Mucosa of descending colon (tissue), 3 donors: ENCODE data around the gene AATF. TPM values are rescaled to one million over a fixed set of nuclear protein-coding genes. Genes with fewer than 3 reads are reported as not detected.

Source experiments
- ATAC-seq: fragments of 200-7000 bp; cut with Tn5 transposase; one replicate; pipeline ENCODE4 v1.9.1; 2020; ENCODE audit warnings: mild to moderate bottlenecking, moderate library complexity
- DNase-seq, 3 donors: peaks; one replicate each; pipeline ENCODE4 v3.0.0-alpha.2; 2020
- H3K36me3 ChIP-seq: fragments of 200-600 bp; one replicate; pipeline ENCODE4 v1.8.0; 2021; ENCODE audit warnings: low read depth, mild to moderate bottlenecking
- H3K4me1 ChIP-seq: fragments of 200-600 bp; one replicate; pipeline ENCODE4 v1.8.0; 2021; ENCODE audit warnings: low read depth, mild to moderate bottlenecking
- H3K4me3 ChIP-seq: fragments of 200-600 bp; one replicate; pipeline ENCODE4 v1.8.0; 2021; ENCODE audit warnings: mild to moderate bottlenecking
- H3K9me3 ChIP-seq: fragments of 200-600 bp; one replicate; pipeline ENCODE4 v1.8.0; 2021; ENCODE audit warnings: mild to moderate bottlenecking
- CTCF ChIP-seq: fragments of 200-600 bp; IDR thresholded peaks from one replicate; pipeline ENCODE4 v1.8.0; 2022; ENCODE audit warnings: antibody characterized with exemption, mild to moderate bottlenecking
- intact Hi-C, 2 donors: fragments of 100-400 bp; cut with DNase I in 1 of 2; cut with micrococcal nuclease in 1 of 2; formaldehyde crosslinking; loops; one replicate each; pipeline versions ENCODE4 v1.11.0 to v1.11.1; 2022; cut with DNase I, micrococcal nuclease
- total RNA-seq, 3 donors: library from RNA; stranded (reverse); fragmentation: NEBNext Ultra II Directional in 2 of 3; extraction: Animal tissue kit (Norgen Biotek cat#: 25700) in 2 of 3; gene quantifications; one replicate each; pipeline versions ENCODE4 v1.2.1 to v1.2.4, GENCODE V29; 2021 to 2023
- donor health status: DM: no; HTN: no; CAD: no; lungs with moderate emphysema.
- donor health status: DM: no; HTN: no; CAD: no.
- donor health status: DM: no; HTN: yes; CAD: no.

AATF gene
- total RNA-seq, 3 donors from 2014 or later = 35.6 to 47.2 (median 37.9) TPM

GRCh38 chr17:36950027-36950426 lies 1.3 kb downstream of the AATF start:
- Histone ChIP-seq H3K9me3 (no peaks in the 10 kb centered on the region), H3K4me1 (peaks cover 8% of the 10 kb centered on the region), H3K36me3 (no peaks in the 10 kb centered on the region), H3K4me3 (no peak overlapping the region)
- no peak for DNase-seq
- no peak for ATAC-seq
- no peak for TF ChIP-seq CTCF
- intact Hi-C loops = no loop called here

GRCh38 chr17:36951084-36951789 lies 2.5 kb downstream of the AATF start:
- intact Hi-C loops = no loop called here
- ATAC-seq (no peak), DNase-seq (no peak)
- Histone ChIP-seq H3K4me3 (no peak overlapping the region), H3K9me3 (no peaks in the 10 kb centered on the region), H3K4me1 (peaks cover 8% of the 10 kb centered on the region), H3K36me3 (no peaks in the 10 kb centered on the region)
- TF ChIP-seq CTCF = no peak

- TF ChIP-seq CTCF = no peak
- no peaks in the 10 kb centered on the region for H3K9me3 ChIP-seq
- no peaks in the 10 kb centered on the region for H3K36me3 ChIP-seq
- ATAC-seq = no peak
- no peak overlapping the region for H3K4me3 ChIP-seq
- intact Hi-C loops = no loop called here
- DNase-seq = no peak
- H3K4me1 ChIP-seq = no peaks in the 10 kb centered on the region
Observed at GRCh38 chr17:36971508-36971907, 22.8 kb downstream of the AATF start.

- Histone ChIP-seq H3K36me3 (no peaks in the 10 kb centered on the region), H3K4me1 (no peaks in the 10 kb centered on the region), H3K9me3 (no peaks in the 10 kb centered on the region), H3K4me3 (no peak overlapping the region)
- ATAC-seq = peak; percentile 39
- TF ChIP-seq CTCF = no peak
- no peak for DNase-seq
- intact Hi-C loops = no loop called here
Observed at GRCh38 chr17:36972186-36972700, 23.5 kb downstream of the AATF start.

- no peak for ATAC-seq
Observed at GRCh38 chr17:36972905-36973304, 24.2 kb downstream of the AATF start.

More at GRCh38 chr17:36972905-36973304, 24.2 kb downstream of the AATF start:
- intact Hi-C loops = no loop called here
- Histone ChIP-seq H3K4me3 (no peak overlapping the region), H3K4me1 (no peaks in the 10 kb centered on the region), H3K9me3 (no peaks in the 10 kb centered on the region), H3K36me3 (no peaks in the 10 kb centered on the region)
- TF ChIP-seq CTCF = no peak
- DNase-seq = no peak
